ENCODE data around the gene NRN1L. TPM values are rescaled to one million over a fixed set of nuclear protein-coding genes. Genes with fewer than 3 reads are reported as not detected.

Gene NRN1L
- total RNA-seq, 1 experiment from 2014 or later, result not detected

DNA sequence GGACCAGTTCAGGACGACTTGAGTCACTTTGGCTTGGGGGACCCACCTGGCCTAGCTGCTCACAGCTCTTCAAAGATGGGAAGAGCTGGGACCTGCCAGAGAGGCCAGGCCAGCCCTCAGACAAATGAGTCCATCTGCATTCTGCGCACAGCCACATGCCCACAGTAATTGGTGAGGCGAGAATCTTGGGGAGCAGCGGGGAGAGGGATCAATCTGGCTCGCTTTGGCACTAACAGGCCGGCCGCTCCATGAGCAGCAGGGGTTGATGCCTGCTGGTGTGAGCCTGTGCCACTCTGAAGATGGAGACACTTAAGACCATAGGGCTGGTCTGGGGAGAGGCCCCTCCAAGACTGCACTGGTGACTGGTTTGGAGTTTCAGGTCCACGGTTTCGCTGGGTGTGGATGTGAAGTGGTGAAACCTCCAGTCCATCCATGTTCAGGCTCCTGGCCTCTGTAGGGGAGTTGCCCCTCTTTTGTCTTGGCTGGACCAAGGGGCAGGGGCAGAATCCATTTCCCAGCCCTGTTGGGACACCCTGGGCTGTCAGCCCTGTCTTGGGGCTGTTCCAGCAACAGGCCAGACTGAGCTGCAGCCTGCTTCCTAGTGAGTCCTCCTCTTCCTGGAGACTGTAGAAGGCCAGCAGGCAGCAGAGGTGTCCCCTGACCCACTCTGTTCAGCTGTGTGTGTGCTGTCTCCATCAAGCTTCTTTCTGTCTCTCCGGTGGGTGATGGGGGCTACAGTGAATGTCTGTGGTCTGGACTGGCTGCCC, 39.6 kb downstream of the NRN1L start:
- CTCF ChIA-PET, result interaction anchor here (1.2 kb wide), 1 partner anchor 40 kb away, joined by 4 read pairs; the partner anchor contains the start of gene NRN1L
- H3K9me2 ChIP-seq (replicated peaks; ENCODE audit: low read length), result no peaks in the 10 kb centered on the region
- H3K27ac ChIP-seq (ENCODE audit: low read length), result no peak overlapping the region
- POLR2A ChIA-PET (ENCODE audit: unreplicated experiment), result no interaction called here
- H2AFZ ChIP-seq (ENCODE audit: low read length), result no peak overlapping the region
- H3K79me2 ChIP-seq (ENCODE audit: low read length), result 0 out of 2 replicates have a peak, but pooled peaks cover 3% of the 10 kb centered on the region
- no TSS peak for BruUV-seq (replicated peaks)
- H3K4me1 ChIP-seq (ENCODE audit: insufficient read depth, low read length), result peaks cover 18% of the 10 kb centered on the region
- no peak overlapping the region for H3K4me3 ChIP-seq (ENCODE audit: low read length)
- no peaks in the 10 kb centered on the region for H3K36me3 ChIP-seq (ENCODE audit: low read depth, low read length)
- intact Hi-C loops (cut with micrococcal nuclease), result no loop called here
- no peaks in the 10 kb centered on the region for H3K9me3 ChIP-seq (ENCODE audit: low read length)
- no peak overlapping the region for H3K4me2 ChIP-seq (ENCODE audit: low read length)
- no peaks in the 10 kb centered on the region for H4K20me1 ChIP-seq (ENCODE audit: low read length)
- no peaks in the 10 kb centered on the region for H3F3A ChIP-seq (ENCODE audit: low read length, unreplicated experiment)
- TF ChIP-seq EZH2 (IDR thresholded peaks at IDR 0.05; ENCODE audit: low read length, unreplicated experiment) (no peak), EZH2phosphoT487 (IDR thresholded peaks at IDR 0.05; ENCODE audit: borderline replicate concordance, low read length) (no peak), CTCF (conservative IDR thresholded peaks at IDR 0.05; ENCODE audit: low read depth, low read length) (no peak)
- no peak for DNase-seq
- H3K9ac ChIP-seq (ENCODE audit: low read length), result no peak overlapping the region
- ATAC-seq, result no peak
- H3K27me3 ChIP-seq (ENCODE audit: low read length), result no peaks in the 10 kb centered on the region

GRCh38 chr16:67926181-67926750, 41.6 kb downstream of the NRN1L start:
- ChIA-PET CTCF (interaction anchor here (0.7 to 1.3 kb wide), 2 partner anchors 10 to 42 kb away, joined by 5 to 7 read pairs; partner anchors contain the start of gene PSMB10), POLR2A (ENCODE audit: unreplicated experiment) (interaction anchor here (0.6 kb wide), 1 partner anchor 97 kb away, joined by 3 read pairs; the partner anchor contains the start of genes DDX28 and DUS2)
- DNase-seq (peak; percentile 73), ATAC-seq (peak; percentile 92)
- intact Hi-C loops (cut with micrococcal nuclease), result loop anchor here (5.0 kb wide), 1 partner anchor 84 kb away; the partner anchor contains the start of gene THAP11
- Histone ChIP-seq H3K4me2 (ENCODE audit: low read length) (peak overlapping the region; percentile 47), H3K27ac (ENCODE audit: low read length) (peak overlapping the region; percentile 77), H3K9ac (ENCODE audit: low read length) (0 out of 2 replicates have a peak overlapping the region, but pooled peaks have one; percentile 15), H3K9me3 (ENCODE audit: low read length) (no peaks in the 10 kb centered on the region), H3K27me3 (ENCODE audit: low read length) (no peaks in the 10 kb centered on the region), H3K4me3 (ENCODE audit: low read length) (no peak overlapping the region), H3K79me2 (ENCODE audit: low read length) (no peaks in the 10 kb centered on the region), H3K9me2 (replicated peaks; ENCODE audit: low read length) (no peaks in the 10 kb centered on the region), H3F3A (ENCODE audit: low read length, unreplicated experiment) (no peaks in the 10 kb centered on the region), H4K20me1 (ENCODE audit: low read length) (no peaks in the 10 kb centered on the region), H3K4me1 (ENCODE audit: insufficient read depth, low read length) (peaks cover 18% of the 10 kb centered on the region), H3K36me3 (ENCODE audit: low read depth, low read length) (no peaks in the 10 kb centered on the region), H2AFZ (ENCODE audit: low read length) (no peak overlapping the region)
- TF ChIP-seq EZH2phosphoT487 (IDR thresholded peaks at IDR 0.05; ENCODE audit: borderline replicate concordance, low read length), result no peak
- no TSS peak for BruUV-seq (replicated peaks)

GRCh38 chr16:67927131-67927941, 42.7 kb downstream of the NRN1L start:
- no peak for TF ChIP-seq CTCF (conservative IDR thresholded peaks at IDR 0.05; ENCODE audit: low read depth, low read length)
- no peak for TF ChIP-seq EZH2 (IDR thresholded peaks at IDR 0.05; ENCODE audit: low read length, unreplicated experiment)
- no peak for TF ChIP-seq EZH2phosphoT487 (IDR thresholded peaks at IDR 0.05; ENCODE audit: borderline replicate concordance, low read length)
- POLR2A ChIA-PET (ENCODE audit: unreplicated experiment), result no interaction called here
- Histone ChIP-seq H3K9ac (ENCODE audit: low read length) (no peak overlapping the region), H3K27ac (ENCODE audit: low read length) (peak overlapping the region; percentile 77), H3K9me3 (ENCODE audit: low read length) (no peaks in the 10 kb centered on the region), H3K79me2 (ENCODE audit: low read length) (no peaks in the 10 kb centered on the region), H3K4me3 (ENCODE audit: low read length) (no peak overlapping the region), H3K27me3 (ENCODE audit: low read length) (no peaks in the 10 kb centered on the region), H4K20me1 (ENCODE audit: low read length) (no peaks in the 10 kb centered on the region), H3F3A (ENCODE audit: low read length, unreplicated experiment) (no peaks in the 10 kb centered on the region), H3K9me2 (replicated peaks; ENCODE audit: low read length) (no peaks in the 10 kb centered on the region), H3K4me2 (ENCODE audit: low read length) (no peak overlapping the region), H3K4me1 (ENCODE audit: insufficient read depth, low read length) (peaks cover 18% of the 10 kb centered on the region), H3K36me3 (ENCODE audit: low read depth, low read length) (no peaks in the 10 kb centered on the region), H2AFZ (ENCODE audit: low read length) (no peak overlapping the region)
- ATAC-seq, result no peak
- no peak for DNase-seq
- no TSS peak for BruUV-seq (replicated peaks)
- CTCF ChIA-PET, result no interaction called here
- intact Hi-C loops (cut with micrococcal nuclease), result loop anchor here (5.0 kb wide), 1 partner anchor 85 kb away; the partner anchor contains the start of gene THAP11
